ENCODE measurements around the gene CEP170. TPM values are rescaled to one million over a fixed set of nuclear protein-coding genes. Genes with fewer than 3 reads are reported as not detected.

Gene CEP170
- total RNA-seq: 10 to 100 TPM; 12.6 to 24.6 (median 14.6) TPM
- long read RNA-seq, partial matches to known transcripts: 1 of 1 reads
- long read RNA-seq, other reads (novel, unspliced or antisense): 0 of 1 reads

GRCh38 chr1:243254927-243255790, at the start of gene CEP170:
Gene CEP170, minus strand, starts transcription at chr1:243255281. Its CDS starts 30,001 bp downstream, at chr1:243225280.
- DNase-seq: peak; percentile 95 to 96 (median 95)
- 0% methylated on average over 7 of the region's 74 CpGs for WGBS (ENCODE audit: insufficient coverage, low coverage, low lambda C conversion rate, missing lambda C conversion rate)
- no peaks in the 10 kb centered on the region for H3K36me3 ChIP-seq
- H3K4me1 ChIP-seq: peaks cover 0 to 25% (median 4%) of the 10 kb centered on the region in 4 donors
- no peaks in the 10 kb centered on the region for H3K9me3 ChIP-seq
- intact Hi-C loops (cut with DNase I): no loop called here
- TF ChIP-seq POLR2A (IDR thresholded peaks at IDR 0.05): peak; percentile 72
- TF ChIP-seq CTCF (IDR thresholded peaks at IDR 0.05): no peak
- H3K27ac ChIP-seq: peak within 1 kb of the TSS; percentile 93 to 96 (median 93)
- ATAC-seq: peak; percentile 76 to 81 (median 77)
- peak within 1 kb of the TSS; percentile 74 to 82 (median 75) for H3K4me3 ChIP-seq
- H3K27me3 ChIP-seq: no peaks in the 10 kb centered on the region

GRCh38 chr1:243301059-243301458, 46.0 kb upstream of the CEP170 start:
- H3K9me3 ChIP-seq: no peaks in the 10 kb centered on the region
- intact Hi-C loops (cut with DNase I): no loop called here
- TF ChIP-seq CTCF (IDR thresholded peaks at IDR 0.05) (no peak), POLR2A (IDR thresholded peaks at IDR 0.05) (no peak)
- WGBS (ENCODE audit: insufficient coverage, low coverage, low lambda C conversion rate, missing lambda C conversion rate): 98% methylated on average over 2 of the region's 2 CpGs
- H3K27me3 ChIP-seq: no peaks in the 10 kb centered on the region
- no peak overlapping the region for H3K27ac ChIP-seq
- H3K36me3 ChIP-seq: no peaks in the 10 kb centered on the region
- ATAC-seq: no peak
- DNase-seq: no peak
- H3K4me1 ChIP-seq: no peaks in the 10 kb centered on the region
- H3K4me3 ChIP-seq: no peak overlapping the region

GRCh38 chr1:243299069-243299468, 44.0 kb upstream of the CEP170 start:
- intact Hi-C loops (cut with DNase I): no loop called here
- DNase-seq (no peak), ATAC-seq (no peak)
- no peaks in the 10 kb centered on the region for H3K4me1 ChIP-seq
- H3K4me3 ChIP-seq: no peak overlapping the region
- TF ChIP-seq CTCF (IDR thresholded peaks at IDR 0.05): no peak
- no peak for TF ChIP-seq POLR2A (IDR thresholded peaks at IDR 0.05)
- no peaks in the 10 kb centered on the region for H3K9me3 ChIP-seq
- H3K36me3 ChIP-seq: no peaks in the 10 kb centered on the region
- 82% methylated on average over 1 of the region's 1 CpG for WGBS (ENCODE audit: insufficient coverage, low coverage, low lambda C conversion rate, missing lambda C conversion rate)
- no peak overlapping the region for H3K27ac ChIP-seq
- H3K27me3 ChIP-seq: no peaks in the 10 kb centered on the region

GRCh38 chr1:243294723-243295121, 39.6 kb upstream of the CEP170 start:
- Histone ChIP-seq H3K9me3 (no peaks in the 10 kb centered on the region), H3K36me3 (no peaks in the 10 kb centered on the region), H3K27ac (no peak overlapping the region), H3K4me1 (no peaks in the 10 kb centered on the region), H3K27me3 (no peaks in the 10 kb centered on the region), H3K4me3 (no peak overlapping the region)
- 64% methylated on average over 3 of the region's 3 CpGs for WGBS (ENCODE audit: insufficient coverage, low coverage, low lambda C conversion rate, missing lambda C conversion rate)
- intact Hi-C loops (cut with DNase I): no loop called here
- no peak for DNase-seq
- TF ChIP-seq CTCF (IDR thresholded peaks at IDR 0.05) (no peak), POLR2A (IDR thresholded peaks at IDR 0.05) (no peak)
- ATAC-seq: no peak

Measured in right lobe of liver (tissue), 6 donors.